Prostate gland (tissue), 2 donors: ENCODE results near the gene TEFM. TPM values are rescaled to one million over a fixed set of nuclear protein-coding genes. Genes with fewer than 3 reads are reported as not detected.

ENCODE experiments used
- DNase-seq: peaks from one replicate; pipeline ENCODE4 v3.0.0-alpha.2; 2019; ENCODE audit warnings: low spot score
- H3K27ac ChIP-seq, 2 donors: fragments of 200-600 bp; sonication (generic); 2 replicates each; pipeline ENCODE4 v1.5.1; 2017 to 2019
- H3K27me3 ChIP-seq: fragments of 200-600 bp; sonication (generic); replicated peaks from 2 replicates; pipeline ENCODE4 v1.5.1; 2019; ENCODE audit not compliant: insufficient read depth
- H3K36me3 ChIP-seq, 2 donors: fragments of 200-600 bp; sonication (generic); 1 replicate in 1 of 2; 2 replicates in 1 of 2; pipeline versions ENCODE4 v1.5.1 to v1.8.1; 2017 to 2019
- H3K4me1 ChIP-seq: fragments of 200-600 bp; sonication (generic); replicated peaks from 2 replicates; pipeline ENCODE4 v1.5.1; 2019
- H3K4me3 ChIP-seq, 2 donors: fragments of 200-600 bp; sonication (generic); 2 replicates each; pipeline ENCODE4 v1.5.1; 2017 to 2019
- H3K9me3 ChIP-seq: fragments of 200-600 bp; sonication (generic); 2 replicates; pipeline ENCODE4 v1.5.1; 2017
- POLR2A ChIP-seq: fragments of 450-650 bp; IDR thresholded peaks from one replicate; pipeline ENCODE4 v1.6.1; 2016; ENCODE audit warnings: antibody characterized with exemption, mild to moderate bottlenecking
- POLR2AphosphoS5 ChIP-seq: sonication (generic); formaldehyde crosslinking; IDR thresholded peaks from one replicate; pipeline ENCODE4 v1.6.1; 2017; ENCODE audit warnings: antibody characterized with exemption
- WGBS: methylation state at CpG from one replicate; pipeline ENCODE4 v1.1.5; 2018; 5-methylcytosine and 5-hydroxymethylcytosine counted together
- intact Hi-C: fragments of 100-400 bp; cut with DNase I; formaldehyde crosslinking; loops from one replicate; pipeline ENCODE4 v1.14.2; 2022
- total RNA-seq, 2 donors: library from RNA; depleted of rRNA; stranded (reverse); fragments of >200 nt; gene quantifications; one replicate each; pipeline ENCODE4 v1.1.0, GENCODE V29; 2016
- TF ChIP-seq, protein P1 (sequence below), 4 experiments: fragments of 200-600 bp in 2 of 4; fragments of 450-650 bp in 2 of 4; sonication (generic) in 2 of 4; IDR thresholded peaks; 1 replicate in 3 of 4; 2 replicates in 1 of 4; pipeline ENCODE4 v1.5.1; 2016 to 2019; ENCODE audit warnings: antibody characterized with exemption in 4 of 4, mild to moderate bottlenecking in 2 of 4, moderate library complexity in 2 of 4

Gene TEFM
- 1 to 10 TPM; 4.4 to 8.6 TPM for total RNA-seq

DNA sequence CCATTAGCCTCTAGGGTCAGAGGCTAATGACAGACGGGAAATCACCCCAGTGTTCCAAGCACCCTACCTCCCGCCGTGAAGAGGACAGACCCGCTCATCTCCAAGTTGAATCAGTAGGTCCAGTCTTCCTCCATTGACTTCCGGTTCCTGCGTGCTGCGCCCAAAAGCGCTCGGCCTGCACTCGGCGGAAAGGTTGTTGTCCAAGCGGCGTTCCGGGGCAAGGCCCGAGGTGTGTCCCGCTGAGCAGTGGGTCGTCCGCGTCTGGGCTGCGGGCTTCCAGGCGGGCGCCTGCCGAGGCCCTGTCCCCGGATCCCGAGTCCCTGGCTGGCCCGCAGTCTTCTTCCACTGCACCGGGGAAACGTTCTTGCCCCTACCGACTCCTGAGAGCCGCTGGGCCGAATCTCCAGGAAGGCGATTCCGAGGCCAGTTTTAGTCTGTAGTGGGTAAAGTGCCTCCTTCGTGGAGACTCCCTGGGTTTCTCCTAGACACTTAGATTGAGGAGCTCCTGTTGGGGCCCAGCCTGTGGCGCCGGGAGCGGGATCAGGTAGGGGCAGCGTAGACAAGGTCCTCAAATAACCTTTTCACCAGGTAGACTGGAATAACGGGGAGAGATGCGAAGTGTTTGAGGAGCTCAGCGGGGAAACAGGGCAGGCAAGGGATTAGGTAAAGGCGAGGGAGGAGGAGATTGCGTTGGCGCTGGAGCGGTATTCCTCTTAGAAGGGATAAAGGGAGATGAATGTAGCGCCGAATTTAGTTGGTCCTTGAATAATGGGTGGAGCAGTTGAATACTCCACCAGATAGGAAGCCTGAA is at the start of gene TEFM:
TSS of gene TEFM (minus strand) at position 138 of the 811 bp plus-strand sequence. CDS start at position 98, 40 bp downstream.
- TF ChIP-seq, protein P1, sequence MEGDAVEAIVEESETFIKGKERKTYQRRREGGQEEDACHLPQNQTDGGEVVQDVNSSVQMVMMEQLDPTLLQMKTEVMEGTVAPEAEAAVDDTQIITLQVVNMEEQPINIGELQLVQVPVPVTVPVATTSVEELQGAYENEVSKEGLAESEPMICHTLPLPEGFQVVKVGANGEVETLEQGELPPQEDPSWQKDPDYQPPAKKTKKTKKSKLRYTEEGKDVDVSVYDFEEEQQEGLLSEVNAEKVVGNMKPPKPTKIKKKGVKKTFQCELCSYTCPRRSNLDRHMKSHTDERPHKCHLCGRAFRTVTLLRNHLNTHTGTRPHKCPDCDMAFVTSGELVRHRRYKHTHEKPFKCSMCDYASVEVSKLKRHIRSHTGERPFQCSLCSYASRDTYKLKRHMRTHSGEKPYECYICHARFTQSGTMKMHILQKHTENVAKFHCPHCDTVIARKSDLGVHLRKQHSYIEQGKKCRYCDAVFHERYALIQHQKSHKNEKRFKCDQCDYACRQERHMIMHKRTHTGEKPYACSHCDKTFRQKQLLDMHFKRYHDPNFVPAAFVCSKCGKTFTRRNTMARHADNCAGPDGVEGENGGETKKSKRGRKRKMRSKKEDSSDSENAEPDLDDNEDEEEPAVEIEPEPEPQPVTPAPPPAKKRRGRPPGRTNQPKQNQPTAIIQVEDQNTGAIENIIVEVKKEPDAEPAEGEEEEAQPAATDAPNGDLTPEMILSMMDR (IDR thresholded peaks at IDR 0.05): peak in 2 of 4 experiments; percentile 24
- TF ChIP-seq POLR2AphosphoS5: peak; percentile 91
- peak; percentile 34 for TF ChIP-seq POLR2A
- under 1% methylated on average over 43 of the region's 47 CpGs for WGBS

DNA sequence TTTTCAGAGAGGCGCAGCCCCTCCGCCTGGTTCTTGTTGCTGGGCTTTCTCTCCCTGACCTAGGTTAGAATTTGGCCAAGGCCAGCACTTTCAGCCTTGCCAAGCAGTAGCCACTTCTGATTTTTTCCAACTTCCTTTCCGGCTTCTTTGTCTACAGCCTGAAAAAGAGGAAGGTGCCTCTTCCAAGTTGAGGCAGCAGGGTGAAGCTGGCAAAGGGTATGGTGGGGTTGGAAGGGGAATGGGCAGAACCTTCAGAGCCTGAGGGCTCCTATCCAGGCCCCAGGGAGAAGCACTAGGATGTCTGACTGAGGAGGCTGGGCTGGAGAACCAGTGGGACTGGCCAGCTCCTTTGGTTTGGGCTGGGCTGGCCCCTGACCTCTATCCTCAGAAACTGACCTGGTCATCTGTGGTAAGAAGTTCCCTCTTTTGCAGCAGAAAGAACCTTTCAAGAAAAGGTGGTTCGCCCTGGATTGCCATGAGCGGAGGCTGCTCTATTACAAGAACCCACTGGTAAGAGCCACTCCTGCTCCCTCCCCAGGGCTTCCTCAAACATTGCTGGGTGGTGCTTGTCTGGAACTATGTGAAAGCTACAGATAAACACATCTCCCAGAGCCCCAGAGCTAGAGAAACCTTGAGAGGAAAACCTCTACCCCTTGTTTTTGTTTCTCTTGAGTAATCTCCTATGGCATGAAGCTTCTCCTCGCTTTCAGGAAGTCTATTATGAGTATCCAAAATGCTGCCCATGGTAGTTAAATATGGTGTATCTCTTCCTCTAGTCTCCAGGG is 48.2 kb upstream of the TEFM start:
- no peak overlapping the region for H3K27ac ChIP-seq
- 80% methylated on average over 6 of the region's 6 CpGs for WGBS
- H3K9me3 ChIP-seq: no peaks in the 10 kb centered on the region
- DNase-seq: no peak
- no peaks in the 10 kb centered on the region for H3K27me3 ChIP-seq
- intact Hi-C loops: no loop called here
- no peaks in the 10 kb centered on the region for H3K4me1 ChIP-seq
- no peak overlapping the region for H3K4me3 ChIP-seq
- no peaks in the 10 kb centered on the region for H3K36me3 ChIP-seq
- TF ChIP-seq, protein P1 (IDR thresholded peaks at IDR 0.05): no peak
- TF ChIP-seq POLR2A: no peak
- no peak for TF ChIP-seq POLR2AphosphoS5

More for the DNA sequence above, at the start of gene TEFM:
- intact Hi-C loops: loop anchor here (5.0 kb wide), 1 partner anchor 304 kb away; no protein-coding TSS in a partner anchor
- Histone ChIP-seq H3K4me3 (peak within 1 kb of the TSS; percentile 57 to 70), H3K4me1 (no peaks in the 10 kb centered on the region), H3K36me3 (no peaks in the 10 kb centered on the region), H3K9me3 (no peaks in the 10 kb centered on the region), H3K27me3 (no peaks in the 10 kb centered on the region), H3K27ac (peak within 1 kb of the TSS; percentile 90)
- DNase-seq: peak; percentile 82

DNA sequence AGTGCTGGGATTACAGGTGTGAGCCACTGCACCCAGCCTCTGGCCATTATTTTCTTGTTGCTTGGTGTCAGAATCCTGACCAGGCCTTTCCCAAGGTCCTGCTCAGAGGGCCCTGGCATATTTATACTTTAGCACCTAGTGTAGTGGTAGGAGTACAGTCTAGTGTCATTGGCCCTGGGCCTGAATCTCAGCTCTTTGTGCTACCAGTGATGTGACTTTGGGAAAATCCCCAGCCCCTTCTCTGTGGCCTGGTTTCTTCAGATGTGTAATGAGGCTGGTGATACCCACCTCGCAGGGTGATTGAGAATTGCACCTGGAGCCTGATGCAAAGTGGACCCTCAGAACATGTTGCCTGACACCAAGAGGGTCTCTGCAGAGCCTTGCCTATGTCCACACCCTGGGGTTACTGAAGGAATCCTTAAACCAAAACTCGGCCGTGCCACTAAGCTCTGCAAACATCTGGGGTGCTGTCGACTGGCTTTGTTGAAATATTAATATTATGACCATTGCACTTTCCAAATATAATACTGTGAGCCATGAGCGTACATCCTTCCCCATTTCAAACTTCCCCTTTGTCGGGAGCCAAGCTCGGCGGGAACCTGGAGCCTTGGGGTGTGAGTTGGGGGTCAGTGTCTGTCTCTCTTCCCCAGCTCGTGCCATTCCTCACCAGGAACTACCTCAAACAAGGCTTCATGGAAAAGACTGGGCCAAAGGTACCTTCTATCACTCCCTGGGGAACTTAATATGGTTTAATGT is 46.8 kb upstream of the TEFM start:
- Histone ChIP-seq H3K4me3 (no peak overlapping the region), H3K27me3 (no peaks in the 10 kb centered on the region), H3K27ac (no peak overlapping the region), H3K36me3 (no peaks in the 10 kb centered on the region), H3K4me1 (no peaks in the 10 kb centered on the region), H3K9me3 (no peaks in the 10 kb centered on the region)
- no peak for DNase-seq
- intact Hi-C loops: no loop called here
- TF ChIP-seq, protein P1 (IDR thresholded peaks at IDR 0.05): no peak
- TF ChIP-seq POLR2A (no peak), POLR2AphosphoS5 (no peak)
- WGBS: 87% methylated on average over 9 of the region's 9 CpGs

DNA sequence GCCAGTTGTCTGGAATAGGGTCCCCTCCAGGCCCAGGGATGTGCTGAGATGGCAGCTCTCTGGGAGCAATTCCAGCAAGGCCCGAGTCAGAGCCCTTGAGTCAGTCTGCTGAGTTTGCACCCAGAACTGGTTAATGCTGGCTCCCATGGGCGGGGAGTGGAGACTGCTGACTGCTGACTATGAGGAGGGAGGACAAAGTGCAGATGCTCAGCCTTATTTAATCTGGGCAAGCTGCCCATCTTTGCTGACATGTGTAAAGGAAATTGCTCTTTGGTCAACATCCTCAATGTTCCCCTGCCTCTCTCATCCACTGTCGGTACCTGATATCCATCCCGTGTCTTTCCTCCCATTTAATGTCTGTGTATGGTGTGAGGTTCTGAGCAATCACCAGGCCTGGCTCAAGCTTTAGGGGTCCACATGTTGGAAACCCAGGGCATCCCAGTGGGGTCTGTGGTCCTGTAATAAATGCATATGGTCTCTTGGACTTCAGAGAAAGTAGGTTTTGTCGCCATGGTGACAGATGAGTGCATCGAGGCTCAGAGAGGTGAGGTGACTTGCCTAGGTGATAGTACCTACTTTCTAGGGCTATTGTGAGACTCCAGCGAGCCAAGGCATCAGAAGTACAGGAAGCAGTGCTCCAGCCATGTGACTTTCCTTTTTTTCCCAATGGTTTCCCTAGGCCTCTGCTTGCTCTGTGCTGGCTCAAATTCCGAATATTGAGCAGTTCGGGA is 44.8 kb upstream of the TEFM start:
- peak; percentile 26 for DNase-seq
- Histone ChIP-seq H3K27me3 (no peaks in the 10 kb centered on the region), H3K9me3 (no peaks in the 10 kb centered on the region), H3K36me3 (no peaks in the 10 kb centered on the region), H3K27ac (no peak overlapping the region), H3K4me1 (no peaks in the 10 kb centered on the region), H3K4me3 (no peak overlapping the region)
- TF ChIP-seq, protein P1 (IDR thresholded peaks at IDR 0.05): no peak
- TF ChIP-seq POLR2AphosphoS5 (peak; percentile 21), POLR2A (no peak)
- 62% methylated on average over 9 of the region's 9 CpGs for WGBS
- intact Hi-C loops: no loop called here
